KMS-11 (cell line): ENCODE results near the gene SLC49A4.

ENCODE experiments used
- H2AFZ ChIP-seq: fragments of 200-600 bp; sonication (generic); 2 replicates; pipeline ENCODE4 v1.6.1; 2016; ENCODE audit warnings: antibody characterized with exemption, mixed run types, low read depth
- H3K27ac ChIP-seq: fragments of 200-600 bp; sonication (generic); 2 replicates; pipeline ENCODE4 v1.6.1; 2016; ENCODE audit warnings: mild to moderate bottlenecking, mixed run types
- H3K27me3 ChIP-seq: fragments of 200-600 bp; sonication (generic); 2 replicates; pipeline ENCODE4 v1.6.1; 2017; ENCODE audit warnings: mild to moderate bottlenecking, low read depth, mixed run types, moderate library complexity; ENCODE audit not compliant: insufficient read depth
- H3K36me3 ChIP-seq: fragments of 200-600 bp; sonication (generic); 2 replicates; pipeline ENCODE4 v1.6.1; 2017; ENCODE audit warnings: mild to moderate bottlenecking, mixed run types; ENCODE audit not compliant: insufficient read depth
- H3K4me1 ChIP-seq: fragments of 200-600 bp; sonication (generic); 2 replicates; pipeline ENCODE4 v1.6.1; 2016; ENCODE audit warnings: mild to moderate bottlenecking, low read depth, mixed run types; ENCODE audit not compliant: poor library complexity, severe bottlenecking
- H3K4me2 ChIP-seq: fragments of 200-600 bp; sonication (generic); 2 replicates; pipeline ENCODE4 v1.7.0; 2016; ENCODE audit warnings: mild to moderate bottlenecking, mixed run types
- H3K4me3 ChIP-seq: fragments of 200-600 bp; sonication (generic); IDR thresholded peaks from 2 replicates; pipeline ENCODE4 v1.6.1; 2017; ENCODE audit warnings: low read depth, low read length, mixed read lengths; ENCODE audit not compliant: insufficient read depth
- H3K79me2 ChIP-seq: fragments of 200-600 bp; sonication (generic); 2 replicates; pipeline ENCODE4 v1.6.1; 2016; ENCODE audit warnings: low read depth, mixed run types; ENCODE audit not compliant: insufficient read depth
- H3K9ac ChIP-seq: fragments of 200-600 bp; sonication (generic); 2 replicates; pipeline ENCODE4 v1.6.1; 2016; ENCODE audit warnings: mild to moderate bottlenecking, mixed run types
- H4K20me1 ChIP-seq: fragments of 200-600 bp; sonication (generic); 2 replicates; pipeline ENCODE4 v1.6.1; 2016; ENCODE audit warnings: mild to moderate bottlenecking, mixed run types; ENCODE audit not compliant: insufficient read depth
- CTCF ChIP-seq: fragments of 200-600 bp; sonication (generic); conservative IDR thresholded peaks from 2 replicates; pipeline ENCODE4 v1.6.1; 2017; ENCODE audit warnings: low read depth, mild to moderate bottlenecking, antibody characterized with exemption, low read length, moderate library complexity, mixed read lengths

The SLC49A4 gene

GRCh38 chr3:122766430-122766829, 28.4 kb upstream of the SLC49A4 start:
- TF ChIP-seq CTCF = no peak

GRCh38 chr3:122767540-122768372, 27.1 kb upstream of the SLC49A4 start:
- Histone ChIP-seq H3K4me2 (no peak overlapping the region), H3K4me1 (peaks cover 11% of the 10 kb centered on the region), H3K36me3 (no peaks in the 10 kb centered on the region), H3K27me3 (no peaks in the 10 kb centered on the region), H3K27ac (no peak overlapping the region), H3K79me2 (no peaks in the 10 kb centered on the region), H3K4me3 (no peak overlapping the region), H3K9ac (no peak overlapping the region), H4K20me1 (no peaks in the 10 kb centered on the region), H2AFZ (no peak overlapping the region)
- no peak for TF ChIP-seq CTCF

More at GRCh38 chr3:122766430-122766829, 28.4 kb upstream of the SLC49A4 start:
- Histone ChIP-seq H2AFZ (no peak overlapping the region), H3K4me3 (no peak overlapping the region), H3K36me3 (no peaks in the 10 kb centered on the region), H3K27me3 (no peaks in the 10 kb centered on the region), H3K4me2 (no peak overlapping the region), H3K9ac (no peak overlapping the region), H3K79me2 (no peaks in the 10 kb centered on the region), H3K4me1 (peaks cover 11% of the 10 kb centered on the region), H4K20me1 (no peaks in the 10 kb centered on the region), H3K27ac (no peak overlapping the region)

- H3K4me2 ChIP-seq = no peak overlapping the region
These were observed 24.2 kb upstream of the SLC49A4 start for GRCh38 chr3:122770521-122771202.

GRCh38 chr3:122772827-122773226, 22.0 kb upstream of the SLC49A4 start:
- Histone ChIP-seq H3K36me3 (no peaks in the 10 kb centered on the region), H3K27ac (no peak overlapping the region), H4K20me1 (no peaks in the 10 kb centered on the region), H3K27me3 (no peaks in the 10 kb centered on the region), H3K4me1 (no peaks in the 10 kb centered on the region), H3K79me2 (no peaks in the 10 kb centered on the region), H2AFZ (no peak overlapping the region), H3K4me3 (no peak overlapping the region), H3K4me2 (no peak overlapping the region), H3K9ac (no peak overlapping the region)
- TF ChIP-seq CTCF = no peak

More at GRCh38 chr3:122770521-122771202, 24.2 kb upstream of the SLC49A4 start:
- no peaks in the 10 kb centered on the region for H3K79me2 ChIP-seq
- TF ChIP-seq CTCF = no peak
- no peaks in the 10 kb centered on the region for H3K36me3 ChIP-seq
- no peak overlapping the region for H3K4me3 ChIP-seq
- no peaks in the 10 kb centered on the region for H4K20me1 ChIP-seq
- no peak overlapping the region for H3K27ac ChIP-seq
- no peaks in the 10 kb centered on the region for H3K27me3 ChIP-seq
- no peak overlapping the region for H2AFZ ChIP-seq
- H3K9ac ChIP-seq = no peak overlapping the region
- H3K4me1 ChIP-seq = peaks cover 7% of the 10 kb centered on the region
